Stimulated activated effector memory CD8-positive, alpha-beta T cell treated with anti-CD3 and anti-CD28 coated beads, Interleukin-12 subunit alpha, Interleukin-12 subunit beta, amount 100 ng/mL, for 72 hours (primary cell): ENCODE data around the gene KRT75.

Source experiments
- ATAC-seq: fragments of 150-1000 bp; cut with Tn5 transposase; 2 replicates; pipeline ENCODE4 v1.10.0; 2021
- DNase-seq, 2 donors: peaks; one replicate each; pipeline ENCODE4 v3.0.0; 2021 to 2022; ENCODE audit warnings: low spot score in 2 of 2
- H3K27ac Mint-ChIP-seq: one replicate; pipeline ENCODE4 v1.8.0; 2022; ENCODE audit warnings: mild to moderate bottlenecking, mixed read lengths
- H3K36me3 Mint-ChIP-seq: one replicate; pipeline ENCODE4 v1.8.0; 2022; ENCODE audit warnings: mild to moderate bottlenecking, mixed read lengths
- H3K4me1 Mint-ChIP-seq: one replicate; pipeline ENCODE4 v1.8.0; 2022; ENCODE audit warnings: mixed read lengths
- H3K4me3 Mint-ChIP-seq: one replicate; pipeline ENCODE4 v1.8.0; 2022; ENCODE audit warnings: mild to moderate bottlenecking, mixed read lengths
- H3K9me3 Mint-ChIP-seq: one replicate; pipeline ENCODE4 v1.8.0; 2022; ENCODE audit warnings: mixed read lengths

Gene KRT75

GRCh38 chr12:52445876-52446275, 11.7 kb upstream of the KRT75 start:
- Mint-ChIP-seq H3K36me3 (no peaks in the 10 kb centered on the region), H3K27ac (no peak overlapping the region)
- DNase-seq, result no peak

GRCh38 chr12:52444647-52445595, 10.8 kb upstream of the KRT75 start:
- no peaks in the 10 kb centered on the region for H3K36me3 Mint-ChIP-seq
- H3K4me1 Mint-ChIP-seq, result peaks cover 7% of the 10 kb centered on the region
- H3K27ac Mint-ChIP-seq, result no peak overlapping the region
- no peaks in the 10 kb centered on the region for H3K9me3 Mint-ChIP-seq
- H3K4me3 Mint-ChIP-seq, result no peak overlapping the region
- ATAC-seq (no peak), DNase-seq (no peak)

More at GRCh38 chr12:52445876-52446275, 11.7 kb upstream of the KRT75 start:
- no peak for ATAC-seq
- H3K4me1 Mint-ChIP-seq, result peaks cover 7% of the 10 kb centered on the region
- H3K9me3 Mint-ChIP-seq, result no peaks in the 10 kb centered on the region
- no peak overlapping the region for H3K4me3 Mint-ChIP-seq

- no peak for DNase-seq
- H3K4me1 Mint-ChIP-seq, result peaks cover 7% of the 10 kb centered on the region
- H3K9me3 Mint-ChIP-seq, result no peaks in the 10 kb centered on the region
- ATAC-seq, result no peak
- no peak overlapping the region for H3K4me3 Mint-ChIP-seq
- no peak overlapping the region for H3K27ac Mint-ChIP-seq
- no peaks in the 10 kb centered on the region for H3K36me3 Mint-ChIP-seq
These were observed 9.8 kb upstream of the KRT75 start for GRCh38 chr12:52443966-52444365.

- Mint-ChIP-seq H3K9me3 (no peaks in the 10 kb centered on the region), H3K4me1 (peaks cover 7% of the 10 kb centered on the region), H3K4me3 (no peak overlapping the region), H3K36me3 (no peaks in the 10 kb centered on the region), H3K27ac (no peak overlapping the region)
- DNase-seq (no peak), ATAC-seq (no peak)
These were observed 8.5 kb upstream of the KRT75 start for GRCh38 chr12:52442600-52443061.

- no peaks in the 10 kb centered on the region for H3K9me3 Mint-ChIP-seq
- H3K4me1 Mint-ChIP-seq, result peaks cover 3% of the 10 kb centered on the region
- no peak for DNase-seq
- no peak overlapping the region for H3K4me3 Mint-ChIP-seq
- ATAC-seq, result no peak
- H3K36me3 Mint-ChIP-seq, result no peaks in the 10 kb centered on the region
- no peak overlapping the region for H3K27ac Mint-ChIP-seq
These were observed 7.2 kb upstream of the KRT75 start for GRCh38 chr12:52441320-52441911.

GRCh38 chr12:52440821-52441319, 6.7 kb upstream of the KRT75 start:
- H3K36me3 Mint-ChIP-seq, result no peaks in the 10 kb centered on the region
- no peaks in the 10 kb centered on the region for H3K9me3 Mint-ChIP-seq
- H3K4me1 Mint-ChIP-seq, result no peaks in the 10 kb centered on the region
- no peak overlapping the region for H3K4me3 Mint-ChIP-seq
- H3K27ac Mint-ChIP-seq, result no peak overlapping the region
- DNase-seq (no peak), ATAC-seq (peak; percentile 46)

GRCh38 chr12:52439845-52440244, 5.7 kb upstream of the KRT75 start:
- ATAC-seq (no peak), DNase-seq (no peak)
- H3K36me3 Mint-ChIP-seq, result no peaks in the 10 kb centered on the region
- no peak overlapping the region for H3K4me3 Mint-ChIP-seq
- no peaks in the 10 kb centered on the region for H3K9me3 Mint-ChIP-seq
- H3K4me1 Mint-ChIP-seq, result no peaks in the 10 kb centered on the region
- no peak overlapping the region for H3K27ac Mint-ChIP-seq

- ATAC-seq (no peak), DNase-seq (no peak)
- H3K27ac Mint-ChIP-seq, result no peak overlapping the region
- no peaks in the 10 kb centered on the region for H3K9me3 Mint-ChIP-seq
- H3K4me3 Mint-ChIP-seq, result no peak overlapping the region
- no peaks in the 10 kb centered on the region for H3K36me3 Mint-ChIP-seq
- H3K4me1 Mint-ChIP-seq, result no peaks in the 10 kb centered on the region
These were observed 5.2 kb upstream of the KRT75 start for GRCh38 chr12:52439420-52439819.

GRCh38 chr12:52438305-52439301, 4.4 kb upstream of the KRT75 start:
- no peak for DNase-seq
- Mint-ChIP-seq H3K9me3 (no peaks in the 10 kb centered on the region), H3K36me3 (no peaks in the 10 kb centered on the region), H3K27ac (no peak overlapping the region), H3K4me3 (no peak overlapping the region), H3K4me1 (no peaks in the 10 kb centered on the region)
- ATAC-seq, result no peak

GRCh38 chr12:52437508-52437907, 3.3 kb upstream of the KRT75 start:
- H3K4me1 Mint-ChIP-seq, result no peaks in the 10 kb centered on the region
- H3K36me3 Mint-ChIP-seq, result no peaks in the 10 kb centered on the region
- no peak overlapping the region for H3K27ac Mint-ChIP-seq
- no peak for DNase-seq
- H3K4me3 Mint-ChIP-seq, result no peak overlapping the region
- ATAC-seq, result no peak
- no peaks in the 10 kb centered on the region for H3K9me3 Mint-ChIP-seq

GRCh38 chr12:52436828-52437474, 2.8 kb upstream of the KRT75 start:
- no peak for ATAC-seq
- Mint-ChIP-seq H3K4me1 (no peaks in the 10 kb centered on the region), H3K27ac (no peak overlapping the region), H3K9me3 (no peaks in the 10 kb centered on the region), H3K4me3 (no peak overlapping the region), H3K36me3 (no peaks in the 10 kb centered on the region)
- no peak for DNase-seq

GRCh38 chr12:52436000-52436827, 2.0 kb upstream of the KRT75 start:
- Mint-ChIP-seq H3K4me1 (no peaks in the 10 kb centered on the region), H3K36me3 (no peaks in the 10 kb centered on the region), H3K27ac (no peak overlapping the region), H3K9me3 (no peaks in the 10 kb centered on the region), H3K4me3 (no peak overlapping the region)
- no peak for ATAC-seq
- DNase-seq, result no peak

- Mint-ChIP-seq H3K36me3 (no peaks in the 10 kb centered on the region), H3K4me1 (no peaks in the 10 kb centered on the region), H3K4me3 (no peak overlapping the region), H3K9me3 (no peaks in the 10 kb centered on the region), H3K27ac (no peak overlapping the region)
- DNase-seq (no peak), ATAC-seq (no peak)
These were observed 1.5 kb upstream of the KRT75 start for GRCh38 chr12:52435659-52435999.
